IPS-NIHi11 (cell line): ENCODE data around the gene TNFSF13.

ENCODE experiments used
- DNase-seq: peaks from one replicate; pipeline ENCODE4 v3.0.0; 2012; ENCODE audit warnings: mixed read lengths, low spot score

Gene TNFSF13

DNA sequence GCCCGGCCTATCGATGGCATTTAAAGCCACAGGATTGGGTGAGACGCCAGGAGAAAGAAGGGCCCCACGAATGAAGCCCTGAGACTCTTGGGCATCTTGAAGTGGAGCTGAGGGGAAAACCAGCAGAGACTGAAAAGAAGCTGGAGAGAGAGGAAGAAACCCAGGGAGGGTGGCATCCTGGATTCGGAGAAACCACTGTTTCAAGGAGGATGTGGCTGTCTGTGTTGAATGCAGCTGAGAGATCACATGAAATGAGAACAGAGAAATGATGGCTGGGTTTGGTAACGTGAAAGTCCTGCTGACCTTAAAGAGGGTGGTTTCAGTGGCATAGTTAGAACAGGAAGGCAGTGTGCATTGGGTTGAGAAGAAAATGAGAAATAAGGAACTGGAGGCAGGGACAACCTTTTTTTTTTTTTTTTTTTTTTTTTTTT, 5.9 kb upstream of the TNFSF13 start:
- no peak for DNase-seq

DNA sequence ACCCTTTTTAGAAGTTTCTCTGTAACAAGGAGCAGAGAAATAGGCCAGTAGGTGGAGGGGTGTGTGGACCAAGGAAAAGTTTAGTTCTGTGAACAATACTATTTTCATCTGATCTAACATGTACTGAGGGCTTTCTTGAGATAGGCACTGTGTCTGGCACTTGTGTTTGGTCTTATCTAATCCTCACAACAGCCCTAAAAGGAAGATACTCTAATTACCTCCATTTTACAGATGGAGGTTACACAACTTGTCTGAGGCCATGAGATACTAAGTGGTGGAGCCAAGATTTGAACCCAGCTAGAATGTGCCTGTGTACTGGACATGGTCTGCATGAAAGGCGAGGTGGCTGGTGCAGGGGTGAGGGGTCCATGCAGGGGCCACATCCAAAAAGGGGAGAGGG, 5.2 kb upstream of the TNFSF13 start:
- no peak for DNase-seq

DNA sequence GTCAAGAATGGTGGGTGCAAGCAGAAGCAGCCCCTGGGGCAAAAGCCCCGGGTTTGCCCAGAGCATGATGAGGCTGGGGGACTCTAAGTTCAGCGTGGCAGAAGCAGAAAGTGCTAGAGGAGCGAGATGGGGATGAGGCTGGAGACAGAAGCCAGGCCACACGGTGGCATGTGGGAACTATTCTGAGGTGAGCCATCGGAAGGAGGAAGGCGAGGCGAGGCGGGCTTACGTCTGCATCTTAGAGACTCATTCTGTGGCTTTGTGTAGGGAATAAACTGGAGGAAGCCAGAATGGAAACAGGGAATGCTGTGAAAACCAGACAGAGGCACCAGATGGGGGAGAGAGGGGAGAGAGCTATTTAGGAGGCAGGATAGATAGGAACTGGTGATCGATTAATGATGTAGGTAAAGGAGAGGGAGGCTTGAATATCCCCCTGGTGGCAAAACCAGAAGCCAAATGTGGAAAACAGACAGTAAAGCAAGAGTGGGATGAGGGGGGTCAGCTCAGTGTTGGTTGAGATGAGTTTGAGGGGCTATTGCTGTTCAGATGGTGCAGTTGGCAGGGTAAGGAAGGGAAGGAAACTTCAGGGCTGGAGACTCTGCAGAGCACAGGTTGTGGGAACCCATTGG, 3.1 kb upstream of the TNFSF13 start:
- DNase-seq, result peak; percentile 20

DNA sequence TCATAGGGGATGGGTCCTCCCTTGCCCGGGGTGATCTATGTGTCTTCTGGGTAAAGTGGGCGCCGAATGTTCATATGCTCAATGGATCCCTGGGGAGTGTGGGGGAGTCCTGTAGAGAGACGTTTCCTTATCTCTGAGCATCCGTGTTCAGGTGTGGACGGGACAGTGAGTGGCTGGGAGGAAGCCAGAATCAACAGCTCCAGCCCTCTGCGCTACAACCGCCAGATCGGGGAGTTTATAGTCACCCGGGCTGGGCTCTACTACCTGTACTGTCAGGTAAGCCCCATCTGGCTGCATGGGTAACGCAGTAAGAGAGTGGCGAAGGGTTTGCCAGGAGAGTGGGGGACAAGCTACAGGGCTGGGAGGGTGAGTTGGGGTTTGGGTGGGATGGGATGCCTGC, 1.9 kb upstream of the TNFSF13 start:
- DNase-seq, result no peak

DNA sequence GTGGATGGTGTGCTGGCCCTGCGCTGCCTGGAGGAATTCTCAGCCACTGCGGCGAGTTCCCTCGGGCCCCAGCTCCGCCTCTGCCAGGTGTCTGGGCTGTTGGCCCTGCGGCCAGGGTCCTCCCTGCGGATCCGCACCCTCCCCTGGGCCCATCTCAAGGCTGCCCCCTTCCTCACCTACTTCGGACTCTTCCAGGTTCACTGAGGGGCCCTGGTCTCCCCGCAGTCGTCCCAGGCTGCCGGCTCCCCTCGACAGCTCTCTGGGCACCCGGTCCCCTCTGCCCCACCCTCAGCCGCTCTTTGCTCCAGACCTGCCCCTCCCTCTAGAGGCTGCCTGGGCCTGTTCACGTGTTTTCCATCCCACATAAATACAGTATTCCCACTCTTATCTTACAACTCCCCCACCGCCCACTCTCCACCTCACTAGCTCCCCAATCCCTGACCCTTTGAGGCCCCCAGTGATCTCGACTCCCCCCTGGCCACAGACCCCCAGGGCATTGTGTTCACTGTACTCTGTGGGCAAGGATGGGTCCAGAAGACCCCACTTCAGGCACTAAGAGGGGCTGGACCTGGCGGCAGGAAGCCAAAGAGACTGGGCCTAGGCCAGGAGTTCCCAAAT, 1.3 kb upstream of the TNFSF13 start:
- no peak for DNase-seq

DNA sequence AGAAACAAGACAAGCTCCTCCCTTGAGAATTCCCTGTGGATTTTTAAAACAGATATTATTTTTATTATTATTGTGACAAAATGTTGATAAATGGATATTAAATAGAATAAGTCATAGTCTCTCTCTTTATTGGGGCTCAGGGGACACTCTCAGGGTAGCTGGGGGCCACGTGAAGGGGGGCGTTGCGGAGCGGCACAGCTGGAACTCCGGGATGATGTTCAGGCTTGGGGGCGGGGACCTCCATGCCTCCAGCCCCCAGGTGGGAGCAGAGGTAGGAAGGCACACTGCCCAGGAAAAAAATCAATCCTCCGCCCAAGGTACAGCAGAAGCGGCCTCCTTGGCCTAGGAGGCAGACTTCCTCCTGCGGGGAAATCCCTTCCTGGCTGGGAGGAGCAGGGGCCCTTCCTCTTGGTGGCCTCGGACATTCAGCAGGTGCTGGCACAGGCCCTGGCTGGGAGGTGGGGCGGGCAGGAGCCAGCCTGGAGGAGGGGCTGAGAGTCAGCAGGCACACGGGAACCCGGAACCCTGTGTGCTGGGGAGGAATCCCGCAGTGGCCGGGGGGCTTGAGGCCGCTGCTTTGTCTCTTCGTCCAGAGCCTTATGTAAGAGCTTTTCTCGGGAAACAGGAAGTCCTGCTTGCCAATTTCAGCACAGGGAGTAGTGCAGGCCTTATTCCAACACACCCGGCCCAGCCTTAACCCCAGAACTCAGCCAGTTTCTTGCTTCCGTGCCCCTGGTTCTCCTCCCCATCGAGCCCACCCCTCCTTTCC, 591 bp upstream of the TNFSF13 start:
- DNase-seq, result peak; percentile 77

DNA sequence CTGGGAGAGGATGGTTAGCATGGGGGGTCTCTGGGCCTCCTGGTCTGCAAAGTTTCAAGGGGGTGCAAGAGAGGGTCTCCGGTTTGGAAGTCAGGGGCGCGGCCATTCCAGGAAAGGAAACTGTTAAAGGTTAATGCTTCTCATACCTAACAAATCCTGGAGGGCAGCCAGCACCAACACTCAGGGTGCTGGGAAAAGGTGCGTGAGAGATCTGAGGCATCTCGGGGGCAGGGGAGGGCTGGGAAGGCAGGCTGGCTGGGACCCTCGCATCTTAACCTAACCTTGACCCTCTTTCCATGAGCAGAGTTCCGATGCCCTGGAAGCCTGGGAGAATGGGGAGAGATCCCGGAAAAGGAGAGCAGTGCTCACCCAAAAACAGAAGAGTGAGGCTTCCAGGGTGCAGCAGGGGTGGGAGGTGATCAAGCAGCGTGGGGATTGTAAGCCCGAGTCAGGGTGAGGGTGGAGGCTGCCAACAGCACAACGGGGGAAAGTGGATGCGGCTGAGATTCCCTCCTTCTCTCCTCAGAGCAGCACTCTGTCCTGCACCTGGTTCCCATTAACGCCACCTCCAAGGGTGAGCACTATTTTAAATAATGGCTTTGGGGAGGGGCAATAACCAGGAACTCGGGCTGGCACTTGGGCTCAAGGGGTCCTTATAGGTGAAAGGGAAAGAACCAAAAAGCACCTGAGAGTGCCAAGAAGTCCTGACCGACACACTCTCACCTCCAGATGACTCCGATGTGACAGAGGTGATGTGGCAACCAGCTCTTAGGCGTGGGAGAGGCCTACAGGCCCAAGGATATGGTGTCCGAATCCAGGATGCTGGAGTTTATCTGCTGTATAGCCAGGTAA, 996 bp downstream of the TNFSF13 start:
- no peak for DNase-seq

DNA sequence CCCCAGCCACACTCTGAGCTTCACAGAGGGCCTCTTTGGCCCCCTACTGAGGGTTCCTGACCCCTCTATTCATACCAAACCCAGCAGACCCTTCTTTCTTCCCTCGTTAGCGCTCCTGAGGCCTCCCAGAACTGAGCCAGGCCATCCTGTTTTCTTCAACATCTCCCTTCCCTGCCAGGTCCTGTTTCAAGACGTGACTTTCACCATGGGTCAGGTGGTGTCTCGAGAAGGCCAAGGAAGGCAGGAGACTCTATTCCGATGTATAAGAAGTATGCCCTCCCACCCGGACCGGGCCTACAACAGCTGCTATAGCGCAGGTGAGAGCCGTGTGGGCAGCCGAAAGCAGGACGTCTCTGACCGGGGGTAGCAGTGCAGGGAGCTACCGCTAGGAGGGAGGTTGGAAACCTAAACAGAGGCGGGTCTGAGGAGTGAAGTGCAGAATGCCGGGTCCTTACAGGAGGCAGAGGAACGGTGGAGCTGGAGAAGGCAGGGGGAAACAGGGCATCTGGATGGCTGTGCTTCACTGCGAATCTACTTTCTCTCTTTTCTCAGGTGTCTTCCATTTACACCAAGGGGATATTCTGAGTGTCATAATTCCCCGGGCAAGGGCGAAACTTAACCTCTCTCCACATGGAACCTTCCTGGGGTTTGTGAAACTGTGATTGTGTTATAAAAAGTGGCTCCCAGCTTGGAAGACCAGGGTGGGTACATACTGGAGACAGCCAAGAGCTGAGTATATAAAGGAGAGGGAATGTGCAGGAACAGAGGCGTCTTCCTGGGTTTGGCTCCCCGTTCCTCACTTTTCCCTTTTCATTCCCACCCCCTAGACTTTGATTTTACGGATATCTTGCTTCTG, 1.9 kb downstream of the TNFSF13 start:
- peak; percentile 78 for DNase-seq

DNA sequence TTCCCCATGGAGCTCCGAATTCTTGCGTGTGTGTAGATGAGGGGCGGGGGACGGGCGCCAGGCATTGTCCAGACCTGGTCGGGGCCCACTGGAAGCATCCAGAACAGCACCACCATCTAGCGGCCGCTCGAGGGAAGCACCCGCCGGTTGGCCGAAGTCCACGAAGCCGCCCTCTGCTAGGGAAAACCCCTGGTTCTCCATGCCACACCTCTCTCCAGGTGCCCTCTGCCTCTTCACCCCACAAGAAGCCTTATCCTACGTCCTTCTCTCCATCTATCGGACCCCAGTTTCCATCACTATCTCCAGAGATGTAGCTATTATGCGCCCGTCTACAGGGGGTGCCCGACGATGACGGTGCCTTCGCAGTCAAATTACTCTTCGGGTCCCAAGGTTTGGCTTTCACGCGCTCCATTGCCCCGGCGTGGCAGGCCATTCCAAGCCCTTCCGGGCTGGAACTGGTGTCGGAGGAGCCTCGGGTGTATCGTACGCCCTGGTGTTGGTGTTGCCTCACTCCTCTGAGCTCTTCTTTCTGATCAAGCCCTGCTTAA, 2.6 kb downstream of the TNFSF13 start:
- DNase-seq, result peak; percentile 94

DNA sequence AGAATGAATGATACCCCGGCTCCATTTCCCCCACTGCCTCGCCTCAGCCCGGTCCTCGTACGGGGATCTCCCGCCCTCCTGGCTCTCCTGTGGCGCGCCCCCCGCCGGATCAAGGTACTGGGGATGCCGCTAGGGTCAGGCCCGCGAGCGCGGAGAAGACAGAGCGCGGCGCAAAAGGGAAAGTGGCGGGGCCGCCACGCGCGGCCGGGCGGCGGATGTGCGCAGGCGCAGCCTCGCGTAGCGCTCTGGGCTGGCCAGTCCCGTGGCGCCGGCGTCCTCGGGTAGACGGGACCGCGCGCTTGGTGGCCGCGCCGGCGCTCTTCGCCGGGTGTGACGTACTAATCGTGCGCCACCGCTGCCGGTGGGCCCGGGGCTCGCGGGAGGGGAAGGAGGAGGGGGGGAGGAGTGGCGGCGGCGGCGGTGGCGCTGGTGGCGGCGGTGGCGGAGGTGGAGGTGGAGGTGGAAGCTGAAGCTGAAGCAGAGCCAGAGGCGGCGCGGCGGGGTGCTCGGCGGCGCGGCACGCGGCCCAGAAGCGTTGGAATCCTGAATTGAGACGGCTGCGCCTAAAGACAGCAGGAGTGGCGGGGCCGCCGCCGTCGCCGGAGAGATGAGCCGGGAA, 3.1 kb downstream of the TNFSF13 start, which contains the start of gene SENP3:
SENP3 (plus strand) TSS at position 331 of the 619 bp plus-strand sequence. CDS start 1,158 bp downstream, outside the sequence.
- peak; percentile 99 for DNase-seq

DNA sequence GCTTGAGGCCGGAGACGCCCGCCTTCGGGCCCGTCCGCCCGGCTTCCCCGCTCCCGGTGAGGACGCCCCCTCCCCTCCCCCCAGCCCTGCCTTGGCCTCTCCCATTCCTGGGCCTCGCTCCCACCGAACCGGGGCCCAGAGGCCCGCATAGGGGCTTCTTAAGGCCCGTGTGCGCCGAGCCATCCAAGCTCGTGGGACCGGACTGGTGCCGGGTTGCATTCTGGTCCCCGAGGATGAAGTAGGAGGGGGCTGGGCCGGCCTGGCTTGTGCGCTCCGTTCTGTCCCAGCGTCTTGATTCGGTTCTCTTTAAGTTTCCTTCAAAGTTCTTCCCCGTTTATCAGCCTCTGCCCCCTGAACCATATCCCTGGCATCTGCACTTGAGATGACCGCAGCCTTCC, 3.7 kb downstream of the TNFSF13 start:
- no peak for DNase-seq

DNA sequence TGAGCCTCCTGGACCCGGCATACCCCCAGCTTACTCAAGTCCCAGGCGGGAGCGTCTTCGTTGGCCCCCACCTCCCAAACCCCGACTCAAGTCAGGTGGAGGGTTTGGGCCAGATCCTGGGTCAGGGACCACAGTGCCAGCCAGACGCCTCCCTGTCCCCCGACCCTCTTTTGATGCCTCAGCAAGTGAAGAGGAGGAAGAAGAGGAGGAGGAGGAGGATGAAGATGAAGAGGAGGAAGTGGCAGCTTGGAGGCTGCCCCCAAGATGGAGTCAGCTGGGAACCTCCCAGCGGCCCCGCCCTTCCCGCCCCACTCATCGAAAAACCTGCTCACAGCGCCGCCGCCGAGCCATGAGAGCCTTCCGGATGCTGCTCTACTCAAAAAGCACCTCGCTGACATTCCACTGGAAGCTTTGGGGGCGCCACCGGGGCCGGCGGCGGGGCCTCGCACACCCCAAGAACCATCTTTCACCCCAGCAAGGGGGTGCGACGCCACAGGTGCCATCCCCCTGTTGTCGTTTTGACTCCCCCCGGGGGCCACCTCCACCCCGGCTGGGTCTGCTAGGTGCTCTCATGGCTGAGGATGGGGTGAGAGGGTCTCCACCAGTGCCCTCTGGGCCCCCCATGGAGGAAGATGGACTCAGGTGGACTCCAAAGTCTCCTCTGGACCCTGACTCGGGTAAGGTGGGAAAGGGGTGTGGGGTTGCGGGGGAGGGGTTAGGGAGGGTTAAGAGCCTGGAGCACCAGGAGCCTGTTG, 4.7 kb downstream of the TNFSF13 start:
- DNase-seq, result no peak

DNA sequence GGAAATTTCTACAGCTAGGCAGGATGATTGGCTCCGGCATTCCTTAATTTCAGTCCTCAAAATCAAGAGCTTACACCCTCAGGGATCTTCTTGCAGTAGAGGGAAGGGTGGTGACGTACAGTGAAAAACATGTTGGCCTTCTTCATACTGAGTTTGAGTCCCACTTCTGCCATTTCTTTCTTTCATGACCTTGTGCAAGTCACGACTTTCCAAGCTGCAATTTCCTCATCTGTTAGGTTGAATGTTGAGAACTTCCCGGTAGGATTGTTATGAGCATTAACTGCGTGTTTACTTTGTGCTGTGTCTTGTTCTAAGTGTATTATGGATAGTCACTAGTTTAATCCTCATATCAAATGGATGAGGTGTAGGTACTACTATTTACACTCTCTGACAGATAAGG, 11.0 kb downstream of the TNFSF13 start:
- no peak for DNase-seq

DNA sequence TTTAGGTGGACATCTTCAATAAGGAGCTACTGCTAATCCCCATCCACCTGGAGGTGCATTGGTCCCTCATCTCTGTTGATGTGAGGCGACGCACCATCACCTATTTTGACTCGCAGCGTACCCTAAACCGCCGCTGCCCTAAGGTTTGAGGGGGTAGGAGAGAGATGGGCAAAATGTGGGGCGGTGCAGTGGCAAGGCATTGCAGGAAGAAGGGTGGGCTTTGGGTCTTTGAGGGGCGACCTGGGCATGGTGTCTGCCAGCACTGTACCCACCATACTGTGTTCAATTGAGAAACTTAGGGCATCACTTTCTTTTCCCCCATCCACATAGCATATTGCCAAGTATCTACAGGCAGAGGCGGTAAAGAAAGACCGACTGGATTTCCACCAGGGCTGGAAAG, 11.8 kb downstream of the TNFSF13 start:
- DNase-seq, result no peak

DNA sequence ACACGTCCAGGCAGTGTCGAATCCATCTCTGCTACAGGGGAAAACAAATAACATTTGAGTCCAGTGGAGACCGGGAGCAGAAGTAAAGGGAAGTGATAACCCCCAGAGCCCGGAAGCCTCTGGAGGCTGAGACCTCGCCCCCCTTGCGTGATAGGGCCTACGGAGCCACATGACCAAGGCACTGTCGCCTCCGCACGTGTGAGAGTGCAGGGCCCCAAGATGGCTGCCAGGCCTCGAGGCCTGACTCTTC, 13.7 kb downstream of the TNFSF13 start:
- no peak for DNase-seq

DNA sequence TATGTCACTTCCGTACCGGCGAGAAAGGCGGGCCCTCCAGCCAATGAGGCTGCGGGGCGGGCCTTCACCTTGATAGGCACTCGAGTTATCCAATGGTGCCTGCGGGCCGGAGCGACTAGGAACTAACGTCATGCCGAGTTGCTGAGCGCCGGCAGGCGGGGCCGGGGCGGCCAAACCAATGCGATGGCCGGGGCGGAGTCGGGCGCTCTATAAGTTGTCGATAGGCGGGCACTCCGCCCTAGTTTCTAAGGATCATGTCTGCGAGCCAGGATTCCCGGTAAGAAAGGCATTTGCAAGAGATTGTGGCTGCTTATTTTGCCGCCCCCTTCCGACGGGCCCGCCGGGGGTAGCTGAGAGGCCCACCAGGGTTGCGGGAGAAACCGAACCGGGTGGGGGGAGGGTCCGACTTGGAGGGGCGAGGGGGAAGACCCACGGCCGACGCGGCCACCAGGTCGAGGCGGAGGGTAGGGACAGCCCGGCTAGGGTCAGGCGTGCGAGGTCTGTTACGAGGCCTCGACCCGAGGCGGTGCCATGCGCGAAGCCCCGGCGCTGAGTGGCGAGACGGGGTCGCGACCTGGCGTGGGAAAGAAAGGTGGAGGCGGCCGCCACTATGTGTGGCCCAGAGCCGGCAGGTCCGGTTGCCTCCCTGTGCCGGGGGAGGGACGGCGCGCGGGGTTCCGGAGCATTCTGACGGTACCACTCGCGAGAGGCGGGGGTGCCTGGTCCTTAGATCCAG, 14.2 kb downstream of the TNFSF13 start:
- peak; percentile 94 for DNase-seq

DNA sequence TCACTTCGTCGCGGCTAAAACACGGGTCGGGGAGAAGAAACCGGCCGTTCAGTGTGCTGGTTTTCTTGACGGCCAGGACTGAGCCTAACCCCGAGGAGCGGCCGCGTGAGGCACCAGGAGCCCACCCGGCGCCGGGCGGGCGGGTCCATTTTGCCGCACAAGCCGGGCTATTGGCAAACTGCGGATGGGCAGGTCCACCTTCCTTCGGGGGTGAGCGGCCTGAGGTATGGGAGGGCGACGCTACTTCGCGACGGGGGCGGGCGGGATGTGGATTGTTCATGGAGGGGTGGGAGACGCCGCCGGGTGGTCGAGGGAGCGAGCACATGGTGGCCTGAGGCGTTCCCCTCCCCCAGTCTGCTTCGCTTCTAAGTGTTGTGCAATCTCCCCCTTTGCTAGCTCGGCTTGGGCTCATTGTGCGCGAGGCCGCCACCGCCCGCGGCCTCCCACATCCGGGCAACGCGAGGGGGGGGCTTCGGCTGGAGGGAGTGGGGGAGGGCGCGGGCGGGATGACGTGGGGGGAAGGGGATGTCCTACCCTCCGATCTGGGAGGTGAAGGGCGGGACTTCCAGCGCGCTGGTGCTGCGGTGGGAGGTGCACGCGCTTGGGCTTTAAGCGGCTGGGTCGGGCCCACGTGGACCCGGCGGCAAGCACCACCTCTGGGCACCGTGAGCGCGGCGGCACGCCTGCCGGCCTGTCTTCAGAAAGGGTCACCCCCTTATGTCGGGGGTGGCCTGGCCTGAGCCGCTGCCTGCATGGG, 15.0 kb downstream of the TNFSF13 start:
- peak; percentile 88 for DNase-seq

DNA sequence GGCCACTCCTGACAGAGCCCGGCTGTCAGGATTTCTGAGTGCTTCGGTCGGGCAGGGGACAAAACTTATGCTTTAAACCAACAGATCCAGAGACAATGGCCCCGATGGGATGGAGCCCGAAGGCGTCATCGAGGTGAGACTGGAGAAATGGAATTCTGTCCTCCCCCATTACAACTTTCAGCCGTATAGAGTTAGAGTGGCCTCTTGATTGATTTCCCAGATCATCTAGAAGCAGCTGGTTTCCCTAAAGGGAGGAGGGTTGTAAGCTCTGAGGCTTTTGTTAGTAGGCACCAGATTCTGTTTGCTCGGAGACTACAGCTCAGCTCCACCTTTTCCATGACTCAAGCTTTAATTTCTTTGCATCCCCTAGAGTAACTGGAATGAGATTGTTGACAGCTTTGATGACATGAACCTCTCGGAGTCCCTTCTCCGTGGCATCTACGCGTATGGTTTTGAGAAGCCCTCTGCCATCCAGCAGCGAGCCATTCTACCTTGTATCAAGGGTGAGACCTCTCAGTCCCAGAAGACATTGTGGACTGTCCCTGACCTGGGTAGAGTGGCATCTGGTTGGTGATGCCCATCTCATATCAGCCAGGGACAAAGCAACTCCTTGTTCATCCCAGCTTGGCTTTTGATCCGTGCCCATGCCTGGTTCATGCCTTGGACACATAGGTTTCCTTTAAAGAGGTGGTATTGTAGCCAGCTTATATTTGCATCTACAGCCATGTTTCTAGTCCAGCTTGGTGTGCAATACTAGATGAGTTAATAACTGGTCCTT, 15.8 kb downstream of the TNFSF13 start:
- DNase-seq, result no peak
